ENCODE results near the gene DCK. TPM values are rescaled to one million over a fixed set of nuclear protein-coding genes. Genes with fewer than 3 reads are reported as not detected.
"Not testable (repeated sequence)": the region's sequence is repeated elsewhere in the genome, so short reads cannot be mapped to it uniquely, and the experiment has no call there.

Gene DCK
- total RNA-seq, 1 experiment from 2014 or later: 21.0 TPM

- H3K9me2 ChIP-seq (replicated peaks; ENCODE audit: low read length): no peaks in the 10 kb centered on the region
- no peak overlapping the region for H2AFZ ChIP-seq (ENCODE audit: low read length)
- TF ChIP-seq CTCF (conservative IDR thresholded peaks at IDR 0.05; ENCODE audit: low read depth, low read length): no peak
- no peak for TF ChIP-seq EZH2phosphoT487 (IDR thresholded peaks at IDR 0.05; ENCODE audit: borderline replicate concordance, low read length)
- TF ChIP-seq EZH2 (IDR thresholded peaks at IDR 0.05; ENCODE audit: low read length, unreplicated experiment): no peak
- POLR2A ChIA-PET (ENCODE audit: unreplicated experiment): no interaction called here
- no peak overlapping the region for H3K9ac ChIP-seq (ENCODE audit: low read length)
- no peak overlapping the region for H3K27ac ChIP-seq (ENCODE audit: low read length)
- H4K20me1 ChIP-seq (ENCODE audit: low read length): no peaks in the 10 kb centered on the region
- H3K9me3 ChIP-seq (ENCODE audit: low read length): no peaks in the 10 kb centered on the region
- no peak for ATAC-seq
- no peaks in the 10 kb centered on the region for H3K36me3 ChIP-seq (ENCODE audit: low read depth, low read length)
- no peak overlapping the region for H3K4me2 ChIP-seq (ENCODE audit: low read length)
- CTCF ChIA-PET: no interaction called here
- no peak for DNase-seq
- H3K79me2 ChIP-seq (ENCODE audit: low read length): no peaks in the 10 kb centered on the region
- H3F3A ChIP-seq (ENCODE audit: low read length, unreplicated experiment): no peaks in the 10 kb centered on the region
- intact Hi-C loops (cut with micrococcal nuclease): loop anchor here (5.0 kb wide), 4 partner anchors 135 to 660 kb away; no protein-coding TSS in a partner anchor
- no peaks in the 10 kb centered on the region for H3K4me1 ChIP-seq (ENCODE audit: insufficient read depth, low read length)
- no peak overlapping the region for H3K4me3 ChIP-seq (ENCODE audit: low read length)
- no peaks in the 10 kb centered on the region for H3K27me3 ChIP-seq (ENCODE audit: low read length)
- no TSS peak for BruUV-seq (replicated peaks)
Measured at GRCh38 chr4:71052716-71053115, 59.3 kb downstream of the DCK start.

GRCh38 chr4:71053613-71054012, 60.2 kb downstream of the DCK start:
- H3F3A ChIP-seq (ENCODE audit: low read length, unreplicated experiment); H3K36me3 ChIP-seq (ENCODE audit: low read depth, low read length); H3K79me2 ChIP-seq (ENCODE audit: low read length); H2AFZ ChIP-seq (ENCODE audit: low read length); DNase-seq; H3K4me3 ChIP-seq (ENCODE audit: low read length); H3K4me2 ChIP-seq (ENCODE audit: low read length); H3K9ac ChIP-seq (ENCODE audit: low read length); H3K9me3 ChIP-seq (ENCODE audit: low read length); H3K27ac ChIP-seq (ENCODE audit: low read length); H4K20me1 ChIP-seq (ENCODE audit: low read length); ATAC-seq; H3K27me3 ChIP-seq (ENCODE audit: low read length); BruUV-seq (replicated peaks); POLR2A ChIA-PET (ENCODE audit: unreplicated experiment); H3K9me2 ChIP-seq (replicated peaks; ENCODE audit: low read length); H3K4me1 ChIP-seq (ENCODE audit: insufficient read depth, low read length); CTCF ChIA-PET: not testable (repeated sequence)
- intact Hi-C loops (cut with micrococcal nuclease): loop anchor here (5.0 kb wide), 4 partner anchors 134 to 659 kb away; no protein-coding TSS in a partner anchor

GRCh38 chr4:71059573-71059972, 66.1 kb downstream of the DCK start:
- POLR2A ChIA-PET (ENCODE audit: unreplicated experiment); H3F3A ChIP-seq (ENCODE audit: low read length, unreplicated experiment); H3K9me2 ChIP-seq (replicated peaks; ENCODE audit: low read length); BruUV-seq (replicated peaks); H3K4me3 ChIP-seq (ENCODE audit: low read length); H3K27me3 ChIP-seq (ENCODE audit: low read length); intact Hi-C loops (cut with micrococcal nuclease); H3K27ac ChIP-seq (ENCODE audit: low read length); H3K9ac ChIP-seq (ENCODE audit: low read length); DNase-seq; H3K4me1 ChIP-seq (ENCODE audit: insufficient read depth, low read length); ATAC-seq; H3K36me3 ChIP-seq (ENCODE audit: low read depth, low read length); H3K4me2 ChIP-seq (ENCODE audit: low read length); H4K20me1 ChIP-seq (ENCODE audit: low read length); H3K79me2 ChIP-seq (ENCODE audit: low read length); CTCF ChIA-PET; H3K9me3 ChIP-seq (ENCODE audit: low read length); H2AFZ ChIP-seq (ENCODE audit: low read length): not testable (repeated sequence)

GRCh38 chr4:71062436-71062835, 69.0 kb downstream of the DCK start:
- no peaks in the 10 kb centered on the region for H3K9me3 ChIP-seq (ENCODE audit: low read length)
- ATAC-seq: no peak
- no TSS peak for BruUV-seq (replicated peaks)
- no peaks in the 10 kb centered on the region for H4K20me1 ChIP-seq (ENCODE audit: low read length)
- H3K4me3 ChIP-seq (ENCODE audit: low read length): no peak overlapping the region
- no peak overlapping the region for H2AFZ ChIP-seq (ENCODE audit: low read length)
- no peak overlapping the region for H3K4me2 ChIP-seq (ENCODE audit: low read length)
- H3K27ac ChIP-seq (ENCODE audit: low read length): no peak overlapping the region
- intact Hi-C loops (cut with micrococcal nuclease): no loop called here
- no peak overlapping the region for H3K9ac ChIP-seq (ENCODE audit: low read length)
- TF ChIP-seq EZH2 (IDR thresholded peaks at IDR 0.05; ENCODE audit: low read length, unreplicated experiment) (no peak), EZH2phosphoT487 (IDR thresholded peaks at IDR 0.05; ENCODE audit: borderline replicate concordance, low read length) (no peak), CTCF (conservative IDR thresholded peaks at IDR 0.05; ENCODE audit: low read depth, low read length) (no peak)
- no peaks in the 10 kb centered on the region for H3K9me2 ChIP-seq (replicated peaks; ENCODE audit: low read length)
- no peaks in the 10 kb centered on the region for H3K79me2 ChIP-seq (ENCODE audit: low read length)
- CTCF ChIA-PET: no interaction called here
- 0 out of 2 replicates have a peak, but pooled peaks cover 6% of the 10 kb centered on the region for H3K27me3 ChIP-seq (ENCODE audit: low read length)
- no peaks in the 10 kb centered on the region for H3K4me1 ChIP-seq (ENCODE audit: insufficient read depth, low read length)
- H3K36me3 ChIP-seq (ENCODE audit: low read depth, low read length): no peaks in the 10 kb centered on the region
- POLR2A ChIA-PET (ENCODE audit: unreplicated experiment): no interaction called here
- no peaks in the 10 kb centered on the region for H3F3A ChIP-seq (ENCODE audit: low read length, unreplicated experiment)
- DNase-seq: no peak
